ENCODE data around the gene NEK11. TPM values are rescaled to one million over a fixed set of nuclear protein-coding genes. Genes with fewer than 3 reads are reported as not detected.
A peak's percentile ranks its signal among the peaks of the same experiment; 100 is the strongest.

Gene NEK11
- total RNA-seq, 1 experiment from 2014 or later, result 9.5 TPM

- peaks cover 6% of the 10 kb centered on the region; the same call in 1 of the 2 replicates for H3K4me1 ChIP-seq (ENCODE audit: control insufficient read depth, insufficient read depth, low read length)
- peak overlapping the region; percentile 56 to 57 for H3K4me3 ChIP-seq (ENCODE audit: low read depth in 2 of 2, low read length in 2 of 2)
- H3K9me3 ChIP-seq (ENCODE audit: control insufficient read depth, insufficient read depth, low read depth, low read length), result no peaks in the 10 kb centered on the region
- H3K27ac ChIP-seq (ENCODE audit: low read length), result peak overlapping the region; percentile 71
- no peaks in the 10 kb centered on the region for H3K27me3 ChIP-seq (ENCODE audit: control insufficient read depth, insufficient read depth, low read length)
- ChIA-PET CTCF (no interaction called here), POLR2A (no interaction called here)
- peak; percentile 67 for DNase-seq (ENCODE audit: low read depth, low spot score)
- TF ChIP-seq REST (IDR thresholded peaks at IDR 0.05; ENCODE audit: insufficient read depth in 1 of 2, low read depth in 2 of 2, low read length in 1 of 2) (no peak), SIN3A (IDR thresholded peaks at IDR 0.05; ENCODE audit: borderline replicate concordance, insufficient read depth, low read depth, low read length) (no peak), CTCF (IDR thresholded peaks at IDR 0.05) (no peak), POLR2AphosphoS5 (IDR thresholded peaks at IDR 0.05; ENCODE audit: low read depth, low read length) (no peak), TCF7L2 (IDR thresholded peaks at IDR 0.05; ENCODE audit: low read depth, low read length) (no peak)
- in situ Hi-C loops (cut with HindIII; ENCODE audit: low pct_unique_long_range_greater_than_20kb, low sequenced_read_pairs) (no loop called here), intact Hi-C loops (cut with micrococcal nuclease; ENCODE audit: unreplicated experiment) (loop anchor here (10.0 kb wide), 1 partner anchor 327 kb away; no protein-coding TSS in a partner anchor)
- H3K36me3 ChIP-seq (ENCODE audit: control insufficient read depth, insufficient read depth, low read length), result no peaks in the 10 kb centered on the region
- peak; percentile 98 for ATAC-seq
- no TSS peak for BruUV-seq (replicated peaks)
Measured at GRCh38 chr3:131361464-131362421, 335.1 kb downstream of the NEK11 start.

DNA sequence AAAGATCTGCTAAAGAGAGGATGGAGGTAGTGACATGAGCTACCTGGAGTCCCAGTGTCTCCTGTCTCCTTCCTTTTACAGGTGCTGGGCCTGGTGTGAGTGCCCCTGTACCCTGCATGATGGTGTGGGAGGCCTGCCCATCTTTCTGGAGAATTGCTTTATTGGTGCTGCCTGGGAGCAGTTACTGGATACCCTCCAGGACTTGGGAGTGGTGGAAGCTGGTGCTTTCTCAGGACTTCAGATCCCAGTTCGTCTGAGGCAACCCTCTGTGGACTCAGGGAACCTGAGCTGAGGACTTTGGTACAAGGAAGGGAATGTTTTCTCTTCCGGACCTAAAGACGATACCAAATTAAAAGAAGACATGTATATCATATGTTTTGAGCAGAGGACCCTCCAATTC is 336.6 kb downstream of the NEK11 start:
- no peak for ATAC-seq
- intact Hi-C loops (cut with micrococcal nuclease; ENCODE audit: unreplicated experiment) (loop anchor here (10.0 kb wide), 1 partner anchor 328 kb away; no protein-coding TSS in a partner anchor), in situ Hi-C loops (cut with HindIII; ENCODE audit: low pct_unique_long_range_greater_than_20kb, low sequenced_read_pairs) (no loop called here)
- H3K4me1 ChIP-seq (ENCODE audit: control insufficient read depth, insufficient read depth, low read length), result peaks cover 6% of the 10 kb centered on the region; the same call in 1 of the 2 replicates
- ChIA-PET POLR2A (no interaction called here), CTCF (no interaction called here)
- no peaks in the 10 kb centered on the region for H3K27me3 ChIP-seq (ENCODE audit: control insufficient read depth, insufficient read depth, low read length)
- TF ChIP-seq REST (IDR thresholded peaks at IDR 0.05; ENCODE audit: insufficient read depth in 1 of 2, low read depth in 2 of 2, low read length in 1 of 2) (no peak), CTCF (IDR thresholded peaks at IDR 0.05) (no peak), POLR2AphosphoS5 (IDR thresholded peaks at IDR 0.05; ENCODE audit: low read depth, low read length) (no peak), TCF7L2 (IDR thresholded peaks at IDR 0.05; ENCODE audit: low read depth, low read length) (no peak), SIN3A (IDR thresholded peaks at IDR 0.05; ENCODE audit: borderline replicate concordance, insufficient read depth, low read depth, low read length) (no peak)
- H3K27ac ChIP-seq (ENCODE audit: low read length), result no peak overlapping the region
- DNase-seq (ENCODE audit: low read depth, low spot score), result no peak
- H3K9me3 ChIP-seq (ENCODE audit: control insufficient read depth, insufficient read depth, low read depth, low read length), result no peaks in the 10 kb centered on the region
- no peak overlapping the region for H3K4me3 ChIP-seq (ENCODE audit: low read depth in 2 of 2, low read length in 2 of 2)
- no TSS peak for BruUV-seq (replicated peaks)
- no peaks in the 10 kb centered on the region for H3K36me3 ChIP-seq (ENCODE audit: control insufficient read depth, insufficient read depth, low read length)

Data from Panc1 (cell line).